ENCODE data around the gene CACNA2D2. TPM values are rescaled to one million over a fixed set of nuclear protein-coding genes. Genes with fewer than 3 reads are reported as not detected.
A peak's percentile ranks its signal among the peaks of the same experiment; 100 is the strongest.

Gene CACNA2D2
- total RNA-seq, 1 donor from 2014 or later = 4.3 TPM

DNA sequence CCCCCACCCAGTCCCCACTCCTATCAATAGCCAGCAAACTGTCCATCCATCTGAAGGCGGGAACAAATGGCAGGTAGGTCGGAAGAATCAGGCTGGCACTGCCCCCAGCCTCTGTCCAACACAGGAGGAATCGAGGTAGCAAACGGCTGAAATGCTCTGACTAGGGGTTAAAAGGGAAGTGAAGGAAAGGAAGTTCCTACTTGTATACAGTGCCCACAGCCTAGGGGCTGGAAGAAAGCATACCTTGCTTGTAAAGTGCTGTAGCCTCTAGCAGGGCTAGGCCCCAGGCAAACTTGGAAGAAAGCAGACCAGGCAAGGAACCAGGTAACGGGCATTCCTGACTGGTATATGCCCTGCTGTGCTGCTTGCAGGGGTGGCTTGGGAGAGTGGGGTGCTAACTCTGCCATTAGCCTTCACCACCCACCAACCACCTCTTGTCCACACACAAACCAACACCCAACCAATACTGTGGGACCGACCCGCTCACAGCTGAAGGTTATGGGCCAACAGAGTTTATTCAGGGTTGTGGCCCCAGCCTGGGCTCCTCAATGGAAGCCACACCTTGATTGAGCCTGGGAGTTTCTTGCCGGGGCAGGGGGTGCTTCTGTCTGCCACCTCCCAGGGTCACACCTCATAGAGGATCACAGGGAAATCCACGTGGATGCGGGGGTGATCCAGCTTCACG lies 177.8 kb downstream of the CACNA2D2 start:
- H3K9me3 ChIP-seq (ENCODE audit: low read depth) = no peaks in the 10 kb centered on the region
- peaks cover 36% of the 10 kb centered on the region for H3K4me1 Mint-ChIP-seq
- H3K27me3 Mint-ChIP-seq (ENCODE audit: insufficient read depth, low read depth) = peaks cover 4% of the 10 kb centered on the region
- H3K4me3 ChIP-seq = no peak overlapping the region
- no peak overlapping the region for H3K27ac Mint-ChIP-seq
- H3K4me3 Mint-ChIP-seq = peak overlapping the region; percentile 95
- H3K27me3 ChIP-seq = no peaks in the 10 kb centered on the region
- no peak overlapping the region for H3K27ac ChIP-seq
- no peak for DNase-seq (ENCODE audit: low spot score)
- no peak overlapping the region for H3K4me2 ChIP-seq
- H2AFZ ChIP-seq (replicated peaks) = no peak overlapping the region
- TF ChIP-seq CTCF (IDR thresholded peaks at IDR 0.05) = no peak
- no peak for TF ChIP-seq EZH2phosphoT487 (IDR thresholded peaks at IDR 0.05)
- no peak for TF ChIP-seq EZH2 (IDR thresholded peaks at IDR 0.05)
- no peaks in the 10 kb centered on the region for H3K36me3 ChIP-seq
- no peaks in the 10 kb centered on the region for H3K9me3 Mint-ChIP-seq
- H3F3A ChIP-seq (ENCODE audit: low read depth) = peaks cover 44% of the 10 kb centered on the region
- no peak overlapping the region for H3K9ac ChIP-seq
- peaks cover 20% of the 10 kb centered on the region for H3K4me1 ChIP-seq
- no peaks in the 10 kb centered on the region for H3K36me3 Mint-ChIP-seq
- H3K79me2 ChIP-seq (ENCODE audit: low read depth) = peaks cover 19% of the 10 kb centered on the region
- H4K20me1 ChIP-seq (ENCODE audit: low read depth) = peaks cover 14% of the 10 kb centered on the region

DNA sequence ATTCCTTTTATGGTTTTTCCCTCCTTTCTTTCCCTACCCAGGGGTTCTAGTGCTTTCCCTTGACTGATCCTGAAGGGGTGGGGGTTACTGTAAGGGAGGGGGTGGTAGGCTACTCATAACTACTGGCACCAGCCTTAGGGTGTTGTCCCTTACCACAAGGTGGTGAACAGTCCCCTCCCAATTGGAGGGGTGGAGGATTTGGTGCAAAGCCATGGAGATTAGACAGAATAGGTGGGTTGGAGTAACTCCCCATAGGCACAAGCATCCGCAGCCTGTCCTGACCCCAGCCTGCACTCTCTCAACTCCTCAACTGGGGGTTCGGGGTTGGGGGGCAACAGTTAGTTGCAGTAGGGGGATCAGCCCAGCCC lies 178.3 kb downstream of the CACNA2D2 start:
- Histone ChIP-seq H2AFZ (replicated peaks) (no peak overlapping the region), H4K20me1 (ENCODE audit: low read depth) (peaks cover 20% of the 10 kb centered on the region), H3K4me2 (no peak overlapping the region), H3K9ac (no peak overlapping the region), H3K9me3 (ENCODE audit: low read depth) (no peaks in the 10 kb centered on the region), H3K4me3 (no peak overlapping the region), H3K27me3 (no peaks in the 10 kb centered on the region), H3F3A (ENCODE audit: low read depth) (peaks cover 47% of the 10 kb centered on the region), H3K79me2 (ENCODE audit: low read depth) (peaks cover 24% of the 10 kb centered on the region), H3K27ac (no peak overlapping the region), H3K4me1 (peaks cover 24% of the 10 kb centered on the region), H3K36me3 (no peaks in the 10 kb centered on the region)
- H3K4me1 Mint-ChIP-seq = peaks cover 42% of the 10 kb centered on the region
- no peak for TF ChIP-seq CTCF (IDR thresholded peaks at IDR 0.05)
- no peak for TF ChIP-seq EZH2phosphoT487 (IDR thresholded peaks at IDR 0.05)
- TF ChIP-seq EZH2 (IDR thresholded peaks at IDR 0.05) = no peak
- no peaks in the 10 kb centered on the region for H3K9me3 Mint-ChIP-seq
- no peak for DNase-seq (ENCODE audit: low spot score)
- H3K27ac Mint-ChIP-seq = no peak overlapping the region
- no peaks in the 10 kb centered on the region for H3K36me3 Mint-ChIP-seq
- peak overlapping the region; percentile 70 for H3K4me3 Mint-ChIP-seq
- H3K27me3 Mint-ChIP-seq (ENCODE audit: insufficient read depth, low read depth) = peaks cover 4% of the 10 kb centered on the region

DNA sequence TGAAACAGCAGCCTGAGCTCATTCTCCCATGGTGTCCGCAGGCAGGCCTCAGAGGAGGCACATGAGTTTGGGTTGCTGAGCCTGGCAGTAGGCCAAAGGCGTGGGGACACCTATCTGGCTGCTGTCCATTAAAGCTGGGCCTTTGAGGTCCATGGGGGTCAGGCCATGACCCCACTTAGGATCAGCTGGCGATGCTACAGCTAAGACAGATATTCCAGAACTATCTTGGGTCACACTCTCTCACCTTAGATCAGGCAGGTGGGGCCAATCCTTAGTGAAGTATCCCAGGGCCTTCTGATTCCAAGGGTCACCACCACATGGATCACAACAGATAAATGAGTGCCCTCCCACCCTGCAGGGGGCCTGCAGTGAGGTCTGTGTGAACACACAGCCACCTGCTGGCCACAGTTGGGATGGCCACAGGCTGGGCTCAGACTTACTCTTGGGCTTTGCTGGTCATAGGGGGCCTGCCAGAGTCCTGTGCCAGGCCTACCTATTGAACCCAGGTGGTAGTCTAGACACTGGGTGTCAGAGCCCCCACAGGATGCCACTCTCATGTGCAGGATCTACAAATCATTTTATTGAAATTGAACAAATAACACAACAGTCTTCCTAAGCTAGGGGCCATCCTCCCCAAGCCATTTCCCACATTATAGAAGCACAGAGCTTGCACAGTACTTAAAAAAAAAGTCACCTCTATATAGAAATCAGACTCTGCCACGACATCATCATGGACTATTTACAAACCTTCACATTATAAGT lies 178.9 kb downstream of the CACNA2D2 start:
- Mint-ChIP-seq H3K9me3 (no peaks in the 10 kb centered on the region), H3K36me3 (peaks cover 4% of the 10 kb centered on the region), H3K27ac (no peak overlapping the region), H3K27me3 (ENCODE audit: insufficient read depth, low read depth) (peaks cover 4% of the 10 kb centered on the region), H3K4me3 (peak overlapping the region; percentile 70), H3K4me1 (peaks cover 48% of the 10 kb centered on the region)
- Histone ChIP-seq H3K9me3 (ENCODE audit: low read depth) (no peaks in the 10 kb centered on the region), H3K27me3 (no peaks in the 10 kb centered on the region), H3K4me2 (no peak overlapping the region), H3K79me2 (ENCODE audit: low read depth) (peaks cover 30% of the 10 kb centered on the region), H3F3A (ENCODE audit: low read depth) (peaks cover 48% of the 10 kb centered on the region), H4K20me1 (ENCODE audit: low read depth) (peaks cover 25% of the 10 kb centered on the region), H3K9ac (no peak overlapping the region), H2AFZ (replicated peaks) (no peak overlapping the region), H3K4me1 (peaks cover 29% of the 10 kb centered on the region), H3K36me3 (no peaks in the 10 kb centered on the region), H3K4me3 (no peak overlapping the region), H3K27ac (no peak overlapping the region)
- DNase-seq (ENCODE audit: low spot score) = peak; percentile 92
- TF ChIP-seq EZH2 (IDR thresholded peaks at IDR 0.05) (no peak), EZH2phosphoT487 (IDR thresholded peaks at IDR 0.05) (no peak), CTCF (IDR thresholded peaks at IDR 0.05) (peak; percentile 84)

All from neural progenitor cell (in vitro differentiated cells).